Thyroid gland (tissue), 4 donors: Measurements from ENCODE around the gene FHIT.

Experiments used
- POLR2A ChIP-seq, 2 donors: fragments of 450-650 bp; IDR thresholded peaks; one replicate each; pipeline ENCODE4 v1.6.1; 2017; ENCODE audit warnings: antibody characterized with exemption in 2 of 2, mild to moderate bottlenecking in 2 of 2, moderate library complexity in 1 of 2
- TF ChIP-seq, protein P1 (sequence below), 6 experiments: fragments of 200-600 bp in 3 of 6; fragments of 450-650 bp in 3 of 6; sonication (generic) in 3 of 6; IDR thresholded peaks; one replicate each; pipeline ENCODE4 v1.5.1; 2016 to 2019; ENCODE audit warnings: antibody characterized with exemption in 6 of 6, mild to moderate bottlenecking in 2 of 6, inconsistent platforms in 1 of 6, moderate library complexity in 1 of 6

DNA sequence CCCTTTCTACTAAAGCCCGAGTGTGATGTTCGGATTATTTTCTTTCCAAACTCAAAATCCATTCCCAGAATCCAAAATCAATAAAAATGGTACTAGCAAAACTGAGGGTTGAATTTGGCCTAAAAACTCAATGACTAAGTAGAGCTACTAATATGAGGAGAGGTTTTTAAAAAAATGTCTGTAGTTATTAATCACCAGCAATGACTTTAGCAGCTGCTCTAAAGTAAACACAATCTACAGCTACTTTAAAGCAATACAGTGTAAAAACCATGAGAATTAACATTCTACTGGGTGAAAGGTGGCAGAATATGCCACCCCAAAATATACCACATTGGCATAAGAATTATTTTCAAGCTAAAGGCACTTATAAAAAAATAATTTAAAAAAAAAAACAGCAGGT lies 23.5 kb downstream of the FHIT start:
- TF ChIP-seq POLR2A (IDR thresholded peaks at IDR 0.05): no peak
- TF ChIP-seq, protein P1, sequence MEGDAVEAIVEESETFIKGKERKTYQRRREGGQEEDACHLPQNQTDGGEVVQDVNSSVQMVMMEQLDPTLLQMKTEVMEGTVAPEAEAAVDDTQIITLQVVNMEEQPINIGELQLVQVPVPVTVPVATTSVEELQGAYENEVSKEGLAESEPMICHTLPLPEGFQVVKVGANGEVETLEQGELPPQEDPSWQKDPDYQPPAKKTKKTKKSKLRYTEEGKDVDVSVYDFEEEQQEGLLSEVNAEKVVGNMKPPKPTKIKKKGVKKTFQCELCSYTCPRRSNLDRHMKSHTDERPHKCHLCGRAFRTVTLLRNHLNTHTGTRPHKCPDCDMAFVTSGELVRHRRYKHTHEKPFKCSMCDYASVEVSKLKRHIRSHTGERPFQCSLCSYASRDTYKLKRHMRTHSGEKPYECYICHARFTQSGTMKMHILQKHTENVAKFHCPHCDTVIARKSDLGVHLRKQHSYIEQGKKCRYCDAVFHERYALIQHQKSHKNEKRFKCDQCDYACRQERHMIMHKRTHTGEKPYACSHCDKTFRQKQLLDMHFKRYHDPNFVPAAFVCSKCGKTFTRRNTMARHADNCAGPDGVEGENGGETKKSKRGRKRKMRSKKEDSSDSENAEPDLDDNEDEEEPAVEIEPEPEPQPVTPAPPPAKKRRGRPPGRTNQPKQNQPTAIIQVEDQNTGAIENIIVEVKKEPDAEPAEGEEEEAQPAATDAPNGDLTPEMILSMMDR (IDR thresholded peaks at IDR 0.05): no peak
